ENCODE measurements around the gene TMEM184B. TPM values are rescaled to one million over a fixed set of nuclear protein-coding genes. Genes with fewer than 3 reads are reported as not detected.

Gene TMEM184B
- total RNA-seq, 1 donor from 2014 or later: 60.3 TPM

DNA sequence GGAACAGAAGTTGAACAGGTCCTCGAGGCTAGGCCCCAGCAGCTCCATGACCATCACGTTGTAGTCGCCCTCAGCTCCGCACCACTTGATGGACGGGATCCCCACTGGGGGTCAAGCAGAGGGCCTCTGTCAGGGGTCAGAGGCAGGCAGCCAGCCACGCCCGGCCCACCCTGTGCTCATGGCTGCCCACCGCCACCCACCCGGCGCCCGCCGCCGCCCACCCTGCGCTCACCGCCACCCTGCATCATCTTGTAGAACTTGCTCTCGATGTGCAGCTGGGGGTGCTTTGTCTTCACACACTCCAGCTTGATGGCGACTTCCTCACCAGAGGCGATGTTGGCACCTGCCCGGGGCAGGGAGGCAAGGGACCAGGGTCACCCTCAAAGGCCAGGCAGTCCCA, 30.1 kb upstream of the TMEM184B start:
- no peaks in the 10 kb centered on the region for H3K27me3 Mint-ChIP-seq (ENCODE audit: low read depth)
- peaks cover 18% of the 10 kb centered on the region for H3K36me3 Mint-ChIP-seq (ENCODE audit: low read depth)
- no peak overlapping the region for H3K4me3 Mint-ChIP-seq
- H3K9me3 Mint-ChIP-seq: no peaks in the 10 kb centered on the region
- DNase-seq (ENCODE audit: low read depth, low spot score): no peak
- no peak overlapping the region for H3K27ac Mint-ChIP-seq (ENCODE audit: unreplicated experiment)
- peaks cover 34% of the 10 kb centered on the region for H3K4me1 Mint-ChIP-seq
- TF ChIP-seq, protein P1, sequence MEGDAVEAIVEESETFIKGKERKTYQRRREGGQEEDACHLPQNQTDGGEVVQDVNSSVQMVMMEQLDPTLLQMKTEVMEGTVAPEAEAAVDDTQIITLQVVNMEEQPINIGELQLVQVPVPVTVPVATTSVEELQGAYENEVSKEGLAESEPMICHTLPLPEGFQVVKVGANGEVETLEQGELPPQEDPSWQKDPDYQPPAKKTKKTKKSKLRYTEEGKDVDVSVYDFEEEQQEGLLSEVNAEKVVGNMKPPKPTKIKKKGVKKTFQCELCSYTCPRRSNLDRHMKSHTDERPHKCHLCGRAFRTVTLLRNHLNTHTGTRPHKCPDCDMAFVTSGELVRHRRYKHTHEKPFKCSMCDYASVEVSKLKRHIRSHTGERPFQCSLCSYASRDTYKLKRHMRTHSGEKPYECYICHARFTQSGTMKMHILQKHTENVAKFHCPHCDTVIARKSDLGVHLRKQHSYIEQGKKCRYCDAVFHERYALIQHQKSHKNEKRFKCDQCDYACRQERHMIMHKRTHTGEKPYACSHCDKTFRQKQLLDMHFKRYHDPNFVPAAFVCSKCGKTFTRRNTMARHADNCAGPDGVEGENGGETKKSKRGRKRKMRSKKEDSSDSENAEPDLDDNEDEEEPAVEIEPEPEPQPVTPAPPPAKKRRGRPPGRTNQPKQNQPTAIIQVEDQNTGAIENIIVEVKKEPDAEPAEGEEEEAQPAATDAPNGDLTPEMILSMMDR (conservative IDR thresholded peaks at IDR 0.05): no peak

DNA sequence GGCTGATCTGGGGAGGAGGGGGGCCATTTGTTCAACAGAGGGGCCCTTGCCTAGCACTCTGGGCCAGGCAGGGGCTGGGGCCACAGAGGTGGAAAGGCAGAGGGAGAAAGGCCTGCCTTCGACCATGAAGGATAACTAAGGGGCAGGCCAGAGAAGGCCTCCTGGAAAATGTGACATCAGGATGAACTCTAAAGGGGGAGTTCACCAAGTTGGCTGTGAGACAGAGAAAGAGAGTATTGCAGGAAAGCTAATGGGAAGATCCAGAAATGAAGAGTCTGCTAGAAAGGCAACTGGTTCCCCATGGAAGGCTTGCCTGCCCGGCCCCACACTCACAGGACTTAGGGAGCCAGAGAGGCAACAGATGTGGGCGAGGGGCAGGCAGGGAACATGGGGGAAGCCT, 28.1 kb upstream of the TMEM184B start:
- Mint-ChIP-seq H3K27ac (ENCODE audit: unreplicated experiment) (peak overlapping the region; percentile 84), H3K9me3 (no peaks in the 10 kb centered on the region), H3K4me3 (peak overlapping the region; percentile 38), H3K27me3 (ENCODE audit: low read depth) (no peaks in the 10 kb centered on the region), H3K36me3 (ENCODE audit: low read depth) (peaks cover 21% of the 10 kb centered on the region), H3K4me1 (peaks cover 25% of the 10 kb centered on the region)
- no peak for DNase-seq (ENCODE audit: low read depth, low spot score)
- TF ChIP-seq, protein P1 (conservative IDR thresholded peaks at IDR 0.05): no peak

DNA sequence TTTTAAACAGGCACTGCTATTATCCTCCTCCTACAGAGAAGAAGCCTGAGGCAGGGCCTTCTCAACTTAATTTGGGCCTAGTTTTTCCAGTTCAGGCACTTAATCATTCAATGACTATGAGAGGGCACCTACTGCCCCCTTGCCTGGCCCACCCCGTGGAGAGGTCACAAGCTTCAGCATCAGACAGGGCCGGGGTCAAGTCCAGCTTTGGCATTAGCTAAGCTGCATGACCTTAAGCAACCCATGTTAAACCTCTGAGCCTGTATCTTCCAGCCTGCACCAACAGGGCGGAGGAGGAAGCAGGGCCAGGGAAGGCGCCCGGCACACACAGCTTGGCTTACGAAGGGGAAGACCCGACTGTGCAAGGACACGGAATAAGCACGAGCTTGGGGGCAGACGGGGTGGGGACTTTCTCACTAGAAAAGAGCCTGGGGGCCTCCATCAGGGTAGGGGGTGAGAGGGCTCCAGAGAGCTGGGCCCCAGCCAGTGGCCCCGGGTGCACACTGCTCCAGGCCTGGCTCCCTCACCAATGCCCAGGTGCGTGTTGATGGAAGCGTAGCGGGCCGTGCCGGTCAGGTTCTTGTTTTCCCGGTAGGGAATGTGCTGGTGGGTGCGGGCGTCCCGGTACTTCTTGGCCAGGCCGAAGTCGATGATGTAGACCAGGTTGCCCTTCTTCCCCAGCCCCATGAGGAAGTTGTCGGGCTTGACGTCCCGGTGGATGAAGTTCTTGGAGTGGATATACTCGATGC, 27.6 kb upstream of the TMEM184B start:
- Mint-ChIP-seq H3K4me3 (peak overlapping the region; percentile 38), H3K36me3 (ENCODE audit: low read depth) (peaks cover 21% of the 10 kb centered on the region), H3K4me1 (peaks cover 19% of the 10 kb centered on the region), H3K27me3 (ENCODE audit: low read depth) (no peaks in the 10 kb centered on the region), H3K27ac (ENCODE audit: unreplicated experiment) (peak overlapping the region; percentile 84), H3K9me3 (no peaks in the 10 kb centered on the region)
- TF ChIP-seq, protein P1 (conservative IDR thresholded peaks at IDR 0.05): no peak
- no peak for DNase-seq (ENCODE audit: low read depth, low spot score)

DNA sequence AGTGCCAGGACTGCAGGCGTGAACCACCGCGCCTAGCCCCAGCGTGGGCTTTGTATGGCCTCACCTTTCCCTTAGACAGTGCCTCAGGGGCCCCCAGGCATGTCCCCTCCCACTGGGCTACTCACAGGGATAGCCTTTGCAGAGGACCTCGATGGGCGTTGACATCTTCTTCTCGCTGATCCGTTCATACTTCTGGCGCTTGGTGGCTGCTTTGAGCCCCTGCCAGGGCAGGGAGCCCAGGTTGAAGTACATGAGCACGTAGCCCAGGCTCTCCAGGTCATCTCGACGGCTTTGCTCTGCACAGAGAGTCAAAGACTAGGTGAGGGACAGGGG, 26.9 kb upstream of the TMEM184B start:
- peak overlapping the region; percentile 93 for H3K27ac Mint-ChIP-seq (ENCODE audit: unreplicated experiment)
- TF ChIP-seq, protein P1 (conservative IDR thresholded peaks at IDR 0.05): no peak
- H3K4me3 Mint-ChIP-seq: peak overlapping the region; percentile 34
- H3K36me3 Mint-ChIP-seq (ENCODE audit: low read depth): peaks cover 21% of the 10 kb centered on the region
- H3K27me3 Mint-ChIP-seq (ENCODE audit: low read depth): no peaks in the 10 kb centered on the region
- no peaks in the 10 kb centered on the region for H3K9me3 Mint-ChIP-seq
- no peak for DNase-seq (ENCODE audit: low read depth, low spot score)
- H3K4me1 Mint-ChIP-seq: peaks cover 17% of the 10 kb centered on the region

DNA sequence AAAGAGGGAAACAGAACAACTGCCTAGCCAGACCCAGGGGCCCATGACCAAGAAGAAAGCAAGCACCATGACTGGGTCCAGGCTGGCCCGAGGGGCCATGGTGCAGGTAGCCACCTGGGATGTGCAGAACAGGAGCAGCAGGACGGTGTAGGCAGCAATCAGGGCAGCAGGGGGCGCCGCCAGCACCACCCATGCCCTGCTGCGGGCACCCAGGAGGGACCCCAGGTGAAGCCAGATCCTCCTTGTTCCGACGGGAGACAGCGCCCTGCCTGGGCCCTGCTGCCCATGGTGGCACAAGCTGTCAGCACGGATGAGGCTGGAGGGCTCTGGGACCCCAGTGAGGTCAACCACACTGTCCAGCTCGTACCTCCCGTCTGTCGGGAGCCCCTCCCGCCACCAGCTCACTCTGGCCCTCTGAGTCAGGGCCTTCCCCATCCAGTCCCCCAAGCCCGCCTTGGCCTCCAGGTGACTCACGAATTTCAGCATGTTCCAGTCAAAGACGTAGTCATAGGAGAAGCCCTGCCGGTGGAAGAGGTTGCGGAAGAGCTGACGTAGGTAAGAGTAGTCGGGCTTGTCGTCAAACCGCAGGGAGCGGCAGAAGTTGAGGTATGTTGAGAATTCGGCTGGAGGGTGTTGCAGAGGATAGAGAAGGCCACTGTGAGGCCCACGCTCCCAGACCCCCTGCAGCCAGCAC, 25.6 kb upstream of the TMEM184B start:
- H3K36me3 Mint-ChIP-seq (ENCODE audit: low read depth): peaks cover 21% of the 10 kb centered on the region
- H3K9me3 Mint-ChIP-seq: no peaks in the 10 kb centered on the region
- H3K4me1 Mint-ChIP-seq: peaks cover 9% of the 10 kb centered on the region
- H3K27ac Mint-ChIP-seq (ENCODE audit: unreplicated experiment): no peak overlapping the region
- no peaks in the 10 kb centered on the region for H3K27me3 Mint-ChIP-seq (ENCODE audit: low read depth)
- no peak for DNase-seq (ENCODE audit: low read depth, low spot score)
- TF ChIP-seq, protein P1 (conservative IDR thresholded peaks at IDR 0.05): peak; percentile 54
- no peak overlapping the region for H3K4me3 Mint-ChIP-seq

Data from neural crest cell (in vitro differentiated cells).